ENCODE measurements around the gene ROR2.

- TF ChIP-seq CTCF (IDR thresholded peaks at IDR 0.05) = no peak
- peak in 1 of 3 donors; percentile 45 for TF ChIP-seq POLR2AphosphoS5 (IDR thresholded peaks at IDR 0.05)
These were observed 172.7 kb downstream of the ROR2 start for GRCh38 chr9:91777292-91777830.
